Pancreas (tissue), 10 donors: ENCODE results near the gene TSPAN15. TPM values are rescaled to one million over a fixed set of nuclear protein-coding genes. Genes with fewer than 3 reads are reported as not detected.

ENCODE experiments used
- ATAC-seq, 4 donors: fragments of 200-7000 bp; cut with Tn5 transposase; one replicate each; pipeline versions ENCODE4 v1.8.0 to v1.9.1; 2020; ENCODE audit warnings: mild to moderate bottlenecking in 4 of 4, moderate library complexity in 4 of 4
- DNase-seq, 6 donors: peaks; one replicate each; pipeline ENCODE4 v3.0.0-alpha.2; 2020
- FAIRE-seq: peaks from 2 replicates; lab custom pipeline; 2012; peaks lifted over from hg19 to GRCh38; lab: Jason Lieb, UNC
- H3K27ac ChIP-seq, 4 donors: fragments of 200-600 bp; sonication (generic); 1 replicate in 3 of 4; 2 replicates in 1 of 4; pipeline versions ENCODE4 v1.5.0 to v1.8.0; 2020
- H3K27me3 ChIP-seq, 4 donors: fragments of 200-600 bp; one replicate each; pipeline ENCODE4 v1.8.0; 2021
- H3K36me3 ChIP-seq, 3 donors: fragments of 200-600 bp; sonication (generic) in 1 of 3; one replicate each; pipeline versions ENCODE4 v1.5.0 to v1.8.0; 2020 to 2021
- H3K4me1 ChIP-seq, 3 donors: fragments of 200-600 bp; one replicate each; pipeline ENCODE4 v1.8.0; 2021
- H3K4me3 ChIP-seq, 4 donors: fragments of 200-600 bp; sonication (generic) in 2 of 4; one replicate each; pipeline versions ENCODE4 v1.5.0 to v1.8.0; 2020 to 2021
- H3K9me3 ChIP-seq, 4 donors: fragments of 200-600 bp; one replicate each; pipeline ENCODE4 v1.8.0; 2021
- WGBS, 2 donors: extraction: QIAGEN DNeasy Blood & Tissue Kit; methylation state at CpG; one replicate each; pipeline ENCODE4 v1.1.7; 2013; 5-methylcytosine and 5-hydroxymethylcytosine counted together
- intact Hi-C, 3 donors: fragments of 100-400 bp; cut with DNase I; formaldehyde crosslinking; loops; one replicate each; pipeline versions ENCODE4 v1.11.1 to v1.14.2; 2022
- polyA plus RNA-seq, 2 donors: library from polyadenylated mRNA; stranded (reverse); fragments of 200-250 nt; gene quantifications; one replicate each; pipeline ENCODE4 v1.2.3, GENCODE V29; 2013
- total RNA-seq, 6 donors: library from RNA; stranded (reverse); fragmentation: NEBNext Ultra II Directional in 4 of 6; extraction: Animal tissue kit (Norgen Biotek cat#: 25700) in 4 of 6; gene quantifications; one replicate each; pipeline versions ENCODE4 v1.2.1 to v1.2.4, GENCODE V29; 2021 to 2023
- TF ChIP-seq, protein P1 (sequence below), 4 donors: fragments of 200-600 bp; sonication (generic) in 3 of 4; IDR thresholded peaks; one replicate each; pipeline versions ENCODE4 v1.5.0 to v1.8.0; 2021; ENCODE audit warnings: antibody characterized with exemption in 4 of 4
- donor health status: healthy with polysubstance abuse.
- donor health status: DM: no; HTN: no; CAD: no; lungs with moderate emphysema.
- donor health status: DM: no; HTN: no; CAD: no.
- donor health status: control.
- donor health status: control.
- donor health status: Bipolar disorder and iron deficiency.
- donor health status: DM: yes; HTN: yes; CAD: no.
- donor health status: DM: no; HTN: no; CAD: no.
- donor health status: DM: no; HTN: no; CAD: no.
- donor health status: DM: yes; HTN: yes; CAD: no.

Gene TSPAN15
- total and polyA plus RNA-seq, 8 donors = 10.9 to 49.2 (median 17.6) TPM

DNA sequence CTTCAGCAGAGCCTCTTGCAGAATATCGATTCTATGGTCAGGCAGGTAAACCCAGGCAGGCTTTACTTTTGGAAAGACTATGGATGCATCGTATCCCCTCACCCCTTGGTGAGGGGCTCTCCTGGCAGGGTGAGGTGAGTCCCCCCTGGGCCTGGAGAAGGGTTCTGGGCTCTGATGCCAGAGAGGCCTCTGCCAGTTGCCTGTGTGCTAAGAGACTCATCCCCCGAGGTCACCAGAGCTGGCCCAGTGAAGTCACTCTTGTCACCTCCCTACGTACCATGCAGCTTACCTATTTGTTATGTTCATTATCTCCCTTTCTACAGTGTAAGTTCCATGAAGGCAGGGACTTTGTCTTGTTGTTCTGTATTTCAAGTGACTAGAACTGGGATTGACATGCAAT lies 51.3 kb downstream of the TSPAN15 start:
- FAIRE-seq = no peak
- Histone ChIP-seq H3K4me1 (no peaks in the 10 kb centered on the region), H3K27me3 (no peaks in the 10 kb centered on the region), H3K4me3 (no peak overlapping the region), H3K9me3 (no peaks in the 10 kb centered on the region), H3K36me3 (no peaks in the 10 kb centered on the region), H3K27ac (no peak overlapping the region)
- DNase-seq = no peak
- WGBS, 2 donors = 90% methylated on average over 4 of the region's 4 CpGs
- no peak for ATAC-seq
- intact Hi-C loops = loop anchor here in 1 of 3 donors (5.0 kb wide), 1 partner anchor 90 kb away; no protein-coding TSS in a partner anchor
- TF ChIP-seq, protein P1, sequence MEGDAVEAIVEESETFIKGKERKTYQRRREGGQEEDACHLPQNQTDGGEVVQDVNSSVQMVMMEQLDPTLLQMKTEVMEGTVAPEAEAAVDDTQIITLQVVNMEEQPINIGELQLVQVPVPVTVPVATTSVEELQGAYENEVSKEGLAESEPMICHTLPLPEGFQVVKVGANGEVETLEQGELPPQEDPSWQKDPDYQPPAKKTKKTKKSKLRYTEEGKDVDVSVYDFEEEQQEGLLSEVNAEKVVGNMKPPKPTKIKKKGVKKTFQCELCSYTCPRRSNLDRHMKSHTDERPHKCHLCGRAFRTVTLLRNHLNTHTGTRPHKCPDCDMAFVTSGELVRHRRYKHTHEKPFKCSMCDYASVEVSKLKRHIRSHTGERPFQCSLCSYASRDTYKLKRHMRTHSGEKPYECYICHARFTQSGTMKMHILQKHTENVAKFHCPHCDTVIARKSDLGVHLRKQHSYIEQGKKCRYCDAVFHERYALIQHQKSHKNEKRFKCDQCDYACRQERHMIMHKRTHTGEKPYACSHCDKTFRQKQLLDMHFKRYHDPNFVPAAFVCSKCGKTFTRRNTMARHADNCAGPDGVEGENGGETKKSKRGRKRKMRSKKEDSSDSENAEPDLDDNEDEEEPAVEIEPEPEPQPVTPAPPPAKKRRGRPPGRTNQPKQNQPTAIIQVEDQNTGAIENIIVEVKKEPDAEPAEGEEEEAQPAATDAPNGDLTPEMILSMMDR (IDR thresholded peaks at IDR 0.05) = no peak

DNA sequence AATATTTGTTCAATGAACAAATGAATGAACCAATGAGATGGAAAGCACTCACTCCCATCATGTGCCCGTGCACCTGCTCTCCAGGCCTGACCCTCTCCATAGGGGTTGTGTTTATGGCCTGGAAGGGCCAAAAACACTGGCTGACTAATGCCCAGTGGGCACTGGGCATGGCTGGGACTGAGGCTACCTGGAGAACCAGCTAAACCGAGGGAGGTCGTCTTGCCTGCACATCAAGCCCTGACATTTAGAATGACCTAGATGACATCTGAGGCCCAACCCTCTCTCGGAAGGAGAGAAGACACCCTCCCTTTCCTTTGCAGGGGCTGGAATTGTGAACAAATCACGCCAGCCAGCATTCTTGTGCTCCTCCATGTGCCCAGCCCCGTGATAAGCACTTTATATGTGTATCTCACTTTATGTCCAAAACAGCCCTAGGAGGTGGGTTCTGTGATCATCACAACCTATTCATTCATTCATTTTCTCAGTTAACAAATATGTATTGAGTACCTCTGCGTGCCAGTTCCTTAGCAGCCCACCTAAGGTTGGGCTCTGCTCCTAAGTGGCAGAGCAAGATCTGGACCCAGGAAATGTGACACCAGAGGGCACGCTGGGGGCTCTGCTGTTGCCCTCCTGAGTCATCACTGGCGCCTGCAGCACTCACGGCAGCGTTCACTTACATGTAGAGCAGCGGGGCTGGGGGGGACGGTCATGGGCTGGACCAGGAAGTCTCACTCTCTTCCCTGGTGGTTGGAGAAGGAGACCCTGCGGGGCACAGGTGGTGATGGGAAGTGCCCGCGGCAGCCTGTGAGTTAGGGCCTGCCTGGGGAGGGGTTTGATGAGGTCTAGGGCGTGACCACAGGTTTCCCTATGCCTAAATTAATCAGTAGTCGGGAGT lies 52.0 kb downstream of the TSPAN15 start:
- intact Hi-C loops = loop anchor here in 1 of 3 donors (5.0 kb wide), 1 partner anchor 91 kb away; no protein-coding TSS in a partner anchor
- no peak for ATAC-seq
- no peak overlapping the region for H3K4me3 ChIP-seq
- FAIRE-seq = no peak
- no peaks in the 10 kb centered on the region for H3K4me1 ChIP-seq
- H3K27me3 ChIP-seq = no peaks in the 10 kb centered on the region
- TF ChIP-seq, protein P1 (IDR thresholded peaks at IDR 0.05) = no peak
- 74 to 75% methylated on average over 18 of the region's 18 CpGs for WGBS, 2 donors
- no peaks in the 10 kb centered on the region for H3K36me3 ChIP-seq
- DNase-seq = no peak
- no peak overlapping the region for H3K27ac ChIP-seq
- H3K9me3 ChIP-seq = no peaks in the 10 kb centered on the region

DNA sequence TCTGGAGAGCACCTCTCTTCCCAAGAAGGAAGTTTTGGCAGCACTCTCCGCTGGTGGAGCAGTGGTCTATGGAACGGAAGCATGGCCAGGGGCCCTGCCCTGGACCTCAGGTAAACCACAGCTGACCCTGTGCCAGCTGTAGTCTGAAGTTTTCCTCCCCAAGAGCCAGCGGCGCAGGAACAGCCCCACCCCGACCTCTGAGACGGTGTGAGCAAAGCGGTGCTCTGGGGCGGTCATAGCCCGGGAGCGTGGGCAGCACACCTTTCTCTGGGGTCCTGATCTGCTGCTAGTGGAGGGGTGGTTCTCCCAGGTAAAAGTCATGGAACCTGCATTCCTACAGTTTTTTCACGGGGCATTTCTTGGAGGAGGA lies 52.6 kb downstream of the TSPAN15 start:
- WGBS, 2 donors = 86 to 92% methylated on average over 11 of the region's 11 CpGs
- H3K27ac ChIP-seq = no peak overlapping the region
- intact Hi-C loops = loop anchor here in 1 of 3 donors (5.0 kb wide), 1 partner anchor 92 kb away; no protein-coding TSS in a partner anchor
- no peak for FAIRE-seq
- no peak overlapping the region for H3K4me3 ChIP-seq
- no peaks in the 10 kb centered on the region for H3K9me3 ChIP-seq
- no peak for DNase-seq
- no peaks in the 10 kb centered on the region for H3K27me3 ChIP-seq
- no peaks in the 10 kb centered on the region for H3K36me3 ChIP-seq
- TF ChIP-seq, protein P1 (IDR thresholded peaks at IDR 0.05) = no peak
- no peaks in the 10 kb centered on the region for H3K4me1 ChIP-seq
- no peak for ATAC-seq

DNA sequence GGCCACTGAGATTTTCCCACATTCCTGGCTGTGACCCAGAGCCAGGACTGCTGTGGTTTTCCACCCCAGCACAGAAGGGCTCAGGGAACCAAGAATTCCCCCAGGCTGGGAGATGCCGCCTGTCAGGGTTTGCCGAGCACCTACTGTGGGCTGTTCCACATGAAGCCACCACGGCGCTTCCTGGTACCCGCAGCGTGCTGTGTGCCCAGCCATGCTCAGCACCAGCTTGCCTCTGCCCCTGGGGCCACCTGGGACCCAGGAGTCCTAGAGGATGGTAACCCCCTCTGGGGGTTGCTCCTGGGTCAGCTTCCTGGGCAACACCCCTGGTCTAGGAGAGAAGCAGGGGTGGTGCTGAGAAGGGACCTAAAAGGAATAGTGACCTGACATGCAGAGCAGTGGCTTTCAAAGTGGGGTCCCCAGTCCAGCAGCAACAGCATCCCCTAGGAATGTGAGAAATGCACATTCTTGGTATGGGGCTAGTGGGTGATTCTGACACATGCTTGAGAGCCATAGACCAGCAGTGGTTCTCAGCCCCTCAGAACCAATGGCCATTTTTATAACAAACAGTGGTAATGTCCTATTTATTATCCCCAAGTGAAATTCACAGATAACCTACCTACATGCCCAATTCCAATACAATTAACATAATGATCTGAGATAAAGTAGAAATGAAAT lies 53.4 kb downstream of the TSPAN15 start:
- DNase-seq = no peak
- Histone ChIP-seq H3K9me3 (no peaks in the 10 kb centered on the region), H3K4me3 (no peak overlapping the region), H3K4me1 (no peaks in the 10 kb centered on the region), H3K27ac (no peak overlapping the region), H3K36me3 (no peaks in the 10 kb centered on the region), H3K27me3 (no peaks in the 10 kb centered on the region)
- FAIRE-seq = no peak
- ATAC-seq = no peak
- intact Hi-C loops = loop anchor here in 2 of 3 donors (5.0 kb wide), 2 partner anchors 77 to 92 kb away; no protein-coding TSS in a partner anchor
- TF ChIP-seq, protein P1 (IDR thresholded peaks at IDR 0.05) = no peak
- 92 to 96% methylated on average over 6 of the region's 6 CpGs for WGBS, 2 donors
